D721Med (cell line): ENCODE results near the gene CARHSP1.

Experiments used
- DNase-seq: peaks from one replicate; pipeline ENCODE4 v3.0.0; 2011; ENCODE audit warnings: low spot score; ENCODE audit not compliant: insufficient read length
- FAIRE-seq: peaks from 2 replicates; lab custom pipeline; 2011; peaks lifted over from hg19 to GRCh38; lab: Jason Lieb, UNC
- CTCF ChIP-seq: IDR thresholded peaks from 2 replicates; pipeline ENCODE4 v1.5.1; 2012; ENCODE audit warnings: mild to moderate bottlenecking, control low read depth; ENCODE audit not compliant: insufficient read depth; ENCODE audit errors: missing control alignments

The CARHSP1 gene

GRCh38 chr16:8908810-8909468 is 40.1 kb upstream of the CARHSP1 start:
- DNase-seq (no peak), FAIRE-seq (no peak)
- no peak for TF ChIP-seq CTCF

- no peak for TF ChIP-seq CTCF
- no peak for FAIRE-seq
Measured at GRCh38 chr16:8907096-8907495, 38.3 kb upstream of the CARHSP1 start.

GRCh38 chr16:8905795-8906591 is 37.2 kb upstream of the CARHSP1 start:
- FAIRE-seq (no peak), DNase-seq (no peak)
- TF ChIP-seq CTCF, result peak; percentile 22

More at GRCh38 chr16:8907096-8907495, 38.3 kb upstream of the CARHSP1 start:
- DNase-seq, result no peak

GRCh38 chr16:8905168-8905762 is 36.5 kb upstream of the CARHSP1 start:
- DNase-seq (no peak), FAIRE-seq (no peak)
- peak; percentile 63 for TF ChIP-seq CTCF

- no peak for TF ChIP-seq CTCF
- no peak for DNase-seq
- FAIRE-seq, result no peak
Measured at GRCh38 chr16:8904018-8904430, 35.2 kb upstream of the CARHSP1 start.

- DNase-seq (no peak), FAIRE-seq (no peak)
- no peak for TF ChIP-seq CTCF
Measured at GRCh38 chr16:8903004-8903403, 34.2 kb upstream of the CARHSP1 start.
